GM19193 (cell line): ENCODE data around the gene CUL9.

Experiments
- POLR2A ChIP-seq: IDR thresholded peaks from 4 replicates; pipeline ENCODE4 v1.6.1; 2011; ENCODE audit not compliant: insufficient read depth, insufficient read length; ENCODE audit errors: extremely low read depth

CUL9 gene

DNA sequence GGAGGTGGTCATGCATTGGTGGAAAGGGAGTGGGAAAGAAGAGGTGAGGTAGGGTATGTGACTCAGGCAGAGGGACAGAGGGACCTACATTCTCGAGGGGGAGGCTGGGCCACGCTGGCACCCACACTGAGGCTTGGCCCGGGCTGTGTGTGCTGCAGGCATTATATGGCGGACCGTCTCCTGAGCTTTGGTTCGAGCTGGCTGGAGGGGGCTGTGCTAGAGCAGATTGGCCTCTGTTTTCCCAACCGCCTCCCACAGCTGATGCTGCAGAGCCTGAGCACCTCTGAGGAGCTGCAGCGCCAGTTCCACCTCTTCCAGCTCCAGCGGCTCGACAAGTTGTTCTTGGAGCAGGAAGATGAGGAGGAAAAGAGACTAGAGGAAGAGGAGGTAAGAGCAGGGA lies 23.9 kb downstream of the CUL9 start:
- no peak for TF ChIP-seq POLR2A

DNA sequence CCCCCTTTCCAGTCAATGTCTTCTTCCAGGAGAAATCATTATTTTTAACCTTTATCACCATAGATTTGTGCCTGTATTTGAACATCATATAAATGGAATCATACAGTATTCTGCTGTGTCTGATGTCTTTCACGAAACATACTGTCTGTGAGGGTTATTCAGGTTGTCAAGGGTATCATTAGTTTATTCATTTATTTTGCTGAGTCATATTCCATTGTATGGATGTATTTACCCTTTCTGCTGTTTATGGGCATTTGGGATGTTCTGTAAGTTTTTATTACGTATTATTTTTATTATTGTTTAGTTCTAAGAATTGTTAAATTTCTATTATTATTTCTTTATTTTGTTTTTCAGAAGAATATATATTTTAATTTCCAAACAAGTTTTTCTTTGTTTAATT lies 25.3 kb downstream of the CUL9 start:
- TF ChIP-seq POLR2A: no peak

GRCh38 chr6:43211955-43212354 lies 30.0 kb downstream of the CUL9 start:
- TF ChIP-seq POLR2A: no peak

- TF ChIP-seq POLR2A: no peak
Measured at GRCh38 chr6:43213431-43213830, 31.4 kb downstream of the CUL9 start.

GRCh38 chr6:43215066-43215465 lies 33.1 kb downstream of the CUL9 start:
- no peak for TF ChIP-seq POLR2A

DNA sequence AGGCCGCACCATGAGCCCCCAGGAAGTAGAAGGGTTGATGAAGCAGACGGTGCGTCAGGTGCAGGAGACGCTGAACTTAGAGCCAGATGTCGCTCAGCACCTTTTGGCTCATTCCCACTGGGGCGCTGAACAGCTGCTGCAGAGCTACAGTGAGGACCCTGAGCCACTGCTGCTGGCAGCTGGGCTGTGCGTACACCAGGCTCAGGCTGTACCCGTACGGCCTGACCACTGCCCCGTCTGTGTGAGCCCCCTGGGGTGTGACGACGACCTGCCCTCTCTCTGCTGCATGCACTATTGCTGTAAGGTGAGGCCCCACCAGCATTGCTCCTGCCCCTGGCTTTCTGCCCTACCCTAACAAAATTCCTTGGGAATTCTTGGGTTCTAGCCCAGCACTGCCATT lies 34.2 kb downstream of the CUL9 start:
- TF ChIP-seq POLR2A: no peak

GRCh38 chr6:43217351-43217750 lies 35.4 kb downstream of the CUL9 start:
- TF ChIP-seq POLR2A: no peak

DNA sequence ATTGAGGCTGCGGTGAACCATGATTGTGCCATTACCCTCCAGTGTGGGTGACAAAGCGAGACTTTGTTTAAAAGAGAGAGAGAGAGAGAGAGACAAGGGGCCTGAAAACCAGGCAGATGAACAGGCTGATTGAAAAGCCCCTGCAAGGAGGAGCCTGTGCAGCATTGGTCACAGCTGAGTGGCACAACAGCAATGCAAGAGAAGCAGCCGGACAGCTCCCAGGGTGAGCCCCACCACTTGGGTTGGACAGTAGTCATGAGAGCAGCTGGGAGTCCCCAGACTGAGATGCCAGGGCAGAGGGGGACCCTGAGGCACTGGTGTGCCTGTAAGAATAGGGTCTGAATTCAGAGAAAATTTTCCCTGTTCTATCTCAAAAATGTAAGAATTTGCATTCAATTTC lies 37.1 kb downstream of the CUL9 start:
- TF ChIP-seq POLR2A: no peak

GRCh38 chr6:43219814-43220213 lies 37.8 kb downstream of the CUL9 start:
- TF ChIP-seq POLR2A: no peak

DNA sequence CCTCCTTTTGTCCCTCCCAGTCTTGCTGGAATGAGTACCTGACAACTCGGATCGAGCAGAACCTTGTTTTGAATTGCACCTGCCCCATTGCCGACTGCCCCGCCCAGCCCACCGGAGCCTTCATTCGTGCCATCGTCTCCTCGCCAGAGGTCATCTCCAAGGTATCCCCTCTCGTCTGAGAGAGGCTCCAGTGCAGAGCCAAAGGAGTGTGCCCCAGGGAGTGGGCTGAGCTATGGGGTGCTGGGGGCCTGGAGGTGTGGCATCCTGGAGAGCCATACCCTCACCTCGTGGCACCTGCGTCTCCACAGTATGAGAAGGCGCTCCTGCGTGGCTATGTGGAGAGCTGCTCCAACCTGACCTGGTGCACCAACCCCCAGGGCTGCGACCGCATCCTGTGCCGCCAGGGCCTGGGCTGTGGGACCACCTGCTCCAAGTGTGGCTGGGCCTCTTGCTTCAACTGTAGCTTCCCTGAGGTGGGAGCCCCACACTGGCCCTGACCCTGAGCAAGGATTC lies 38.5 kb downstream of the CUL9 start:
- no peak for TF ChIP-seq POLR2A

GRCh38 chr6:43221046-43221972 lies 39.3 kb downstream of the CUL9 start:
- TF ChIP-seq POLR2A: no peak

- TF ChIP-seq POLR2A: no peak
Measured at GRCh38 chr6:43222418-43223059, 40.5 kb downstream of the CUL9 start.

DNA sequence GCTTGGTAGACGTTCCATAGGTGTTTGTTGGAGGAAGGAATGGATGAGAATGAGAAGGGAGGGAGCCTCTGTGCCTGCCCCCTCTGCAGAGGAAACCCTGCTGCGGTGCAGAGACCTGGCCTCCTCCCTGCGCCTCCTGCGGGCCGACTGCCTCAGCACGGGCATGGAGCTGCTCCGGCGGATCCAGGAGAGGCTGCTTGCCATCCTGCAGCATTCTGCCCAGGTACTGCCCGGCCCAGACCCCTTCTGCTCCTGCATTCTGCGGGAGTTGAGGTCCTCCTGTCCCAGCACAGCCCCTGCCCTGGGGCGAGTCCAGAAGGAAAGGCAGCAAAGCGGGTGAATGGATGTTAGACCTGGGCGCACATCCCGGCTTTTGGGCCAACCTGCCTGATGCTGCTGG lies 41.2 kb downstream of the CUL9 start:
- TF ChIP-seq POLR2A: no peak

DNA sequence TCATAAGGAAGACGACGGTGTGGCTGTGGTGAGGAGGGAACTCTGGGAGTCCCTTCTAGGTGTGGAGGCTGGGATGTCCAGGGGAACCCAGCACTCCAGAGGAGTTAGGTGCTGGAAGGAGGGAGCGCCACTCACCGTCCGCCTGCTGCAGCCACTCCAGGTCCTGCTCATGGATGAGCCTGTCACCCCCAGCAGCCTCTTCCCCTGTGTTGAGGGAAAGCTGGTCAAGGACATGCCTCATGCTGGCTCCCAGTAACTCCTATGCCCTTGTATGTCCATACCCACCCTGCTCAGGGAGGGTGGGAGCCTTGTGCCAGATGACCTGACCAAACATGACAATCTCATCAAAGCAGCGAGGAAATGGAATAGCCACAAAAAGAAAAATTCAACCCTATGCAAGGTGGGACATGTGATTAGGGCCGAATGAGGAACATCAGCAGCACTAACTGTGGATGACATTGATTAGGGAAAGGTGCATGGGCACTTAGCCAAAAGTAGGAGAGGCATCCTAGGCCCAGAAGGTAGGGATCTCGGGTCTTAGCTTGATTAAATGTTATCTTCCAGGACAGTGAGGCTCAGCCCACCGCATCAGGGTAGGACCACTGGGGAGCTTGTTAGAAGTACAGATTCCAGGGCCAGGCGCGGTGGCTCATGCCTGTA lies 44.3 kb downstream of the CUL9 start:
- TF ChIP-seq POLR2A: no peak

DNA sequence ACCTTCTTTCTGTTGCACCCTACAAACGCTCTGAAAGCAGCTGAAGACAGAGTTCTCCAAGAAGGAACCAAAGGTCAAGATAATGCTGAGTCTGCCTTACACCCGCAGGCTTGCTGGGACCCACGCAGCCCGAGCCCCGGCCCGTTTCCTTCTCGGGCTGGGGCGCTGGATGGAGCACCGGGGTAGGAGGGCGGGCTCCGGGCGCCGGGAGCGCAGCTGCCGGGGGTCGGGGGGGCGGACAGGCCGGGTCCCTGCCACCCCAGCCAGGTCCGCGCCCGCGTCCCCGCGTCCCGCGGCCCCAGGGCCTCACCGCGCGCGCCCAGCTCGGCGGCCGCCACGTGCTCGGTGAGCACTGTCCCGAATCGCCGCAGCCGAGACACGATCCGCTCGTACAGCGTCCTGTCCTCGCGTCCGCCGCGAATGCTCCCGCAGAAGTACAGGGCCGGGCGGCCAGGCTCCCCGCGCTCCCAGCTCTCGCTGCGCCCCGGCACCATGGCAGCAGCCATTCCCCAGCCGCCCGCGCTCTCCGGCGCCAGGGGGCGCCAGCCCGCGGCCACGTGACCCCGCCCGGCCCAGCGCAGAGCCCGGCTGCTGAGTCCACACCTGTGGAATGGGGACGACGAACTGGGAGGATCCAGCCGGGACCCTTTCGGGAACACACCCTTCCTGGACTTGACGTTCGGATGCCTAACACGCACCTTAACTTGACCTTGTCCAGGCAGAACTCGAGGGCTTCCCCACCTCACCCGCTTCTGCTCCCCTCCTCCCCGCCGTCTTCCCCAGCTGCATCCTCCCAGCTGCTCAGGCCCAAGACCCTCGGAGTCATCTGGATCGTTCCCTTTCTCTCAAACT lies 47.2 kb downstream of the CUL9 start, which contains the start of gene DNPH1:
DNPH1 (minus strand) TSS at position 531 of the 852 bp plus-strand sequence; CDS start at position 506, 25 bp downstream.
- TF ChIP-seq POLR2A: peak; percentile 70
